Left forelimb (tissue), 1 donor: Measurements from ENCODE around the gene PDCD1LG2.

ENCODE experiments used
- DNase-seq: peaks from one replicate; pipeline ENCODE4 v3.0.0-alpha.2; 2018; ENCODE audit warnings: low spot score

The PDCD1LG2 gene

GRCh38 chr9:5531101-5531882, 21.0 kb downstream of the PDCD1LG2 start:
- no peak for DNase-seq

- DNase-seq: no peak
Measured at GRCh38 chr9:5532306-5532705, 22.0 kb downstream of the PDCD1LG2 start.

- no peak for DNase-seq
Measured at GRCh38 chr9:5532790-5533189, 22.5 kb downstream of the PDCD1LG2 start.

GRCh38 chr9:5536684-5537083, 26.4 kb downstream of the PDCD1LG2 start:
- no peak for DNase-seq

GRCh38 chr9:5543875-5544702, 33.8 kb downstream of the PDCD1LG2 start:
- DNase-seq: no peak

- DNase-seq: no peak
Measured at GRCh38 chr9:5549658-5550650, 39.6 kb downstream of the PDCD1LG2 start.

GRCh38 chr9:5551368-5552150, 41.2 kb downstream of the PDCD1LG2 start:
- no peak for DNase-seq

- DNase-seq: no peak
Measured at GRCh38 chr9:5552301-5552700, 42.0 kb downstream of the PDCD1LG2 start.

GRCh38 chr9:5553211-5553610, 42.9 kb downstream of the PDCD1LG2 start:
- no peak for DNase-seq

GRCh38 chr9:5554254-5554653, 43.9 kb downstream of the PDCD1LG2 start:
- DNase-seq: no peak

GRCh38 chr9:5556101-5556705, 45.9 kb downstream of the PDCD1LG2 start:
- DNase-seq: no peak

- DNase-seq: no peak
Measured at GRCh38 chr9:5557606-5558587, 47.6 kb downstream of the PDCD1LG2 start.

GRCh38 chr9:5559659-5560058, 49.3 kb downstream of the PDCD1LG2 start:
- no peak for DNase-seq

GRCh38 chr9:5560443-5561100, 50.2 kb downstream of the PDCD1LG2 start:
- DNase-seq: no peak

- no peak for DNase-seq
Measured at GRCh38 chr9:5561828-5562488, 51.6 kb downstream of the PDCD1LG2 start.

- no peak for DNase-seq
Measured at GRCh38 chr9:5562806-5563416, 52.6 kb downstream of the PDCD1LG2 start.

- DNase-seq: no peak
Measured at GRCh38 chr9:5563417-5563815, 53.1 kb downstream of the PDCD1LG2 start.

GRCh38 chr9:5563886-5564285, 53.6 kb downstream of the PDCD1LG2 start:
- DNase-seq: no peak
